ENCODE measurements around the gene MYH6. TPM values are rescaled to one million over a fixed set of nuclear protein-coding genes. Genes with fewer than 3 reads are reported as not detected.

The MYH6 gene
- total RNA-seq, 1 experiment from 2014 or later: not detected

DNA sequence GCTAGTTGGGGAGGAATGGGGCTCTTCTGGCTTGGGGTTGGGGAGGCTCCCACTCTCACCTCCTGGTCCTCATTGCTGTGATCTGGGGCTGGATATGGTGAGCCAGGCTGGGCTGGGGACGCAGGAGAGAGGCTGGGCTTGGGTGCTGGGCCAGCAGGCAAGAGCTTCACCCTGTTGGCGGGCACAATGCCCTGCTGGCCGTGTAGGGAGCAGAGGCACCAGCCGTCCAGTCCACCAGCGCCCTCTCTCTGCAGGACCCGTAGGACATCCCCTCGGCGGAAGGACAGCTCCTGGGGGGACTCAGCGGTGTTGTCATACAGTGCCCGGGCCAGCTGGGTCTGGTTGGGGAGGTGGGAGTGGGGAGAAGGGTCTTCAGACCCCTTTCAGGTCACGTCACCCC lies 47.6 kb downstream of the MYH6 start:
- no peak for DNase-seq (ENCODE audit: extremely low read depth, low read depth)

DNA sequence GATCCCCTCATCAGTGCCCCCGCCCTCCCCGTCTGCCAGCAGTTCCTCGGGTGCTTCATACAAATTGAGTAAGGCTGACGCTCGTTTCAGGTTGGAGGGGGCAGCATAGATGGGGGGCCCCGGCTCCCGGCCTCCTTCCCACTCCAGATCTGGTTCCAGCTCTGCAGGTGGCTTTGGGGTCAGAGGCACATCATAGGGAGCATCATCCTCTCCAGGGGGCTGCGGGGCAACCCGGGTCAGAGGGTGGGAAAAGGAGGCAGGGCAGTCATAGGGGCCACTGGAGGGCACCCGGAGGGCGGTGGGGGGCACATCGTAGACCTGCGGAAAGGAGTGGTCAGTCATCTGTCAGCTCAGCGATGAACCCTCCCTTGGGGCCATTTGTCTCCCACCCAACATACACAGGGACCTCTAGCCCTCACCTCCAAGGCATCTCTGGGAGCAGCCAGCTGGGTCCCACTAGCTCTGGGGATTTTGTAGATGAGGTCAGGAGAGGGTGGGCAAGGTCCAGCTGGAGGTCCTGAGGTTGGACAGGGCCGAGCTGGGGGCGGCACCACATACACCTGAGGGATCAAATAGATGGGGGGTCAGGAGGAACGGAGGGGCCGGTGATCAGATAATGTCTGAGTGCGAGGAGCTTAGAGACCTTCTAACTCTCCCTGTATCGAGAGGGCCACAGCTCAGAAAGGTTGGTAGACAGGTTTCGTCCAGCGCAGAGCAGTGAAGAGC lies 48.2 kb downstream of the MYH6 start:
- no peak for DNase-seq (ENCODE audit: extremely low read depth, low read depth)

DNA sequence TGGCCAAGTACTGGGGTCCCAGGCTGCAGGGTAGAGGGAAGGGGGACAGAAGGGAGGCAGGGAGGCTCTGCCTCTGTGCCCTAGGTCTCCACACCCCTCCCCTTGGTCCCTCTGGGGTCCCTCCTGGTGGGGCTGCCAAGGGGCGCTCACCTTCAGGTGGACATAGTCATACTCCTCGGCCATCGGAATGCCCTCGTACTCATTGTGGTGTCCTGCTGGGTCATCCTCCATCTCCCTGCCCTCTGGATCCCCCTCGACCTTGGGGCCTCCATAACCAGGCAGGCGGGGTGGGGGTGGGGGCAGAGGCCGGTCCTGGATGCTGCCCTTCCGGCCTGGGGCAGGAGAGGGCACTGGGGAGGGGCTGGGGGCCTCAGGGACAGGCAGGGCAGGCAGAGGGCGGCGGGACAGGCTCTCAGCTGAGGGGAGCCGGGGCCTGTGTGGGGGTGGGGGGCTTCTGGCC lies 48.9 kb downstream of the MYH6 start:
- DNase-seq (ENCODE audit: extremely low read depth, low read depth): no peak

DNA sequence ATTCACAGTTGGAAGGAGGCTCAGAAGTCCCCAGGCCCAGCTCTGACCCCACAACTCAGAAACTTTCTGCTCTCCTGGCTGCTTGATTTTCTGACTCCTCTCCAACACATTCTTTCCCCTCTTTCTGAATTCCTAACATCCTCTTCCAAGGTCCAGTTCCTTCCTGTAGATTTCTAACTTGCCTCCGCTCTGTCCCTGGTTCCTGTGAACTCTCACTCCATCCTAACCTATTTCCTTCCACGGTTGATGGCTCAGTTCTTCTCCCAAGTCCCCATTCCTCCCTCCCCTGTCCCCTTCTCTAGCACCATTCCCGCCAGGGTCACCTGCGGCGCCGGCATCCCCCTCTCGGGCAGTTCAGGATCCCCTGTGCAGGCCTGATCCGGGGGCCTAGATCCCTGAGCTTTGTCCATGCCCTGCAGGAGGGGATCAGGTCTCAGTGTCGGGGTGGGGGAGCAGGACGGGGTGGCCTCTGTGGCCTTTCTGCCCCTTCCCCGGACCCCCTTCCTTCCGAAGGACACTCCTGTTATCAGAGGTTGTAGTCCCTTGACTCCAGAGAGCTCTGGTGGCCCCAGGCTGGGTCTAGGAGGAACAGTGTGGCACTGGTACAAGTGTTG lies 49.4 kb downstream of the MYH6 start:
- no peak for DNase-seq (ENCODE audit: extremely low read depth, low read depth)

DNA sequence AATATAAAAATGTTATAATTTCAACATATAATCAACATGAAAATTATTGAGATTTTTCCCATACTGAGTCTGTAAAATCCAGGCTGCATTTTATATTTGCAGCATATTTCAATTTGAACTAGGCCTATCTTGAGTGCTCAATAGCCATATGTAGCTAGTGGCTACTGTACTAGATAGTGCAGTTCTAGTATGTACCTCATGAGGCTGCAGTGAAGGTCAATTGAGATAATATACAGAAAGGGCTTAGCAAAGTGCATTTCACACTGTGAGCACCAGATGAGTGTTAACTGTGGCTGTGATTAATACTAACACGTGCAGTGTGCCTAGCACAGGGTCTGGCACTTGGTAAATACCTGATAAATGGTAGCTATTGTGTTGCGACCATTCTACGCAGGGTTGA lies 50.0 kb downstream of the MYH6 start:
- no peak for DNase-seq (ENCODE audit: extremely low read depth, low read depth)

DNA sequence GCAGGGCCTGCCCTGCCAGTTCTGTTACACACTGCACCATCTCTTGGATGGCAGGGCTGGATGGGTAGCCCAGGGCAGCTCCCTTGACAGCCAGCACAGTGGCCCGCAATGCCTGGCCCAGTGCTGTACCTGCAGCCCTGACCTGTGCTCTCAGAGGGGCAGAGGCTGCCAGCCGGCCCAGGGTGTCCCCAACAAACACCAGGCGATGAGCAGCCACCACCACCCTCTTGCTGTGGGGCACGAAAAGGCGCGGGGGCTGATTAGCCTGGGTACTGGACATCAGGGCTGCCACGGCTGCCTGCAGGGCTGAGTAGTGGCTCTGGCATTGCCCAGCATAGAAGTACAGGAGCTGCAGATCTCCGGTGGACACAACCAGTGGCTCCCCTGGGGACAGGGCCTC lies 50.8 kb downstream of the MYH6 start:
- DNase-seq (ENCODE audit: extremely low read depth, low read depth): no peak

DNA sequence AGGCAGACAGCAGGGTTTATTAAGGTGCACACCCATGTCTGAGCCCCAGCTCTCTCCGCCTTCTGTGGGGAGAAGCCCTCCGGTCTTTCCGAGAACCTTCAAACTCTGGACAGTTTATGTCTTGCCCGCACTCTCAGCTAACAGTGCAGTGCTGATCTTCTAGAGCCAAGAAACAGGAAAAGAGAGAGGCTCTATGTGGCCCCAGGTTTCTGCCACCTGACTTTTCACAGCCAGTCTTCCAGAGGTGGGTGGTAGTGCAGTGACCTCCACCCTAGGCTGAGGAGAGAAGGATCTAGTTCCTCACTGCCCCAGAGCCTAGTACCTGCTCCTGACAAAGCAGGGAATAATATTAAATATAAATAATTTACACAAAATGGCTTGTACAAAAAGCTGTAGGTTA lies 51.4 kb downstream of the MYH6 start:
- DNase-seq (ENCODE audit: extremely low read depth, low read depth): no peak

DNA sequence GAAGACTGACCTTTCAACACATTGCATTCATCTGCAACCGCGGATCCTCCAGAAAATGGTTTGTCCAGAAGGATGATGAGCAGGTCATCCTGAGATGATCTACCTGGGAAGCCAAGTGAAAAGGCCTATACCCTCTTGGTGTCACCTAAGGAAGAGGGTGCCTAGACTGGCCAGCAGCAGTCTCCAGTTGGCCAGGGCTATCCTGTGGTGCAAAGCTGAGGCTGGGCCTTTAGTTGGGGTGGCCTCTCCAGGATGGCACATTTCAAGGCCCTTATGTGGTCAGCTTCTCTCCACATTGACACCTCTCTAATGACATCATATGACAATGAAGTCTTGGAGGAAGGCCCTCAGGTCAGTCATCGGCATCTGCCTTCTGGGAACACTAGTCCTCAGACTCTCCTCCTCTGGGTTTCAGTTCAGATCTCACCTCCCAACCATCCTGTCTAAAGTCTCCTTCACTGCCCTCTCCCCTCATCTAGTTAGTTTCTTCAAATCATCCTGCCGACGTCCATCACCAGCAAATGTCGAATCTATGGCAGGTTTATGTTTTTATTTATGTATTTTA lies 52.1 kb downstream of the MYH6 start:
- DNase-seq (ENCODE audit: extremely low read depth, low read depth): no peak

DNA sequence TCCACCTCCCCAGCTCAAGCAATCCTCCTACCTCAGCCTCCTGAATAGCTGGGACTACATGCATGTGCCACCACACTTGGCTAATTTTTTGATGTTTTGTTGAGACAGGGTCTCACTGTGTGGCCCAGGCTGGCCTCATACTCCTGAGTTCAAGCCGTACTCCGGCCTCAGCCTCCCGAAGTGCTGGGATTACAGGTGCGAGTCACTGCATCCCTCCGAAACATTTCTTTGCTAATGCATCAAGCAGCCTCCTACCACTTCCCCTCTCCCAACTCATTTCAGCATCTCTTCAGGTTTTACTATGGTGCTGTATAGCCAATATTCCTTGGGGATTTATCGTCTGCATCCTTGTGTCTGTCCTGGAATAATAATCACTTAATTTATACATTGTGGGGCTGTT lies 53.1 kb downstream of the MYH6 start:
- DNase-seq (ENCODE audit: extremely low read depth, low read depth): no peak

DNA sequence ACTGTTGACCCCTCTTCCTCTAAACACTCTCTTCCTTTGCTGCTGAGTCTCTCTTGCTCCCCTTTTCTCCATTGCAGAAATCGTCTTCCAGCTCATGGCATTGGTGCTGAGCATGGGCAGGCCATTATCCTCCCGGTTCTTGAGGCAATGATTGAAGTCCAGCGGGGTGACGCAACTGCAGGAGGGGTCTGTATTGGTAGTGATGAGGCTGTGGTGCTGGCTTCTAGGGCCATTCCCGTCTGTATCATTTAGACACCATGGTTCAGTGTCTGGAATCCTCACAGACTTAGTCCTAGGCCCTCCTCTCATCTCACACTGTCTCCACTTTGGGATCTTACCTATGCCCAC lies 54.7 kb downstream of the MYH6 start:
- no peak for DNase-seq (ENCODE audit: extremely low read depth, low read depth)

DNA sequence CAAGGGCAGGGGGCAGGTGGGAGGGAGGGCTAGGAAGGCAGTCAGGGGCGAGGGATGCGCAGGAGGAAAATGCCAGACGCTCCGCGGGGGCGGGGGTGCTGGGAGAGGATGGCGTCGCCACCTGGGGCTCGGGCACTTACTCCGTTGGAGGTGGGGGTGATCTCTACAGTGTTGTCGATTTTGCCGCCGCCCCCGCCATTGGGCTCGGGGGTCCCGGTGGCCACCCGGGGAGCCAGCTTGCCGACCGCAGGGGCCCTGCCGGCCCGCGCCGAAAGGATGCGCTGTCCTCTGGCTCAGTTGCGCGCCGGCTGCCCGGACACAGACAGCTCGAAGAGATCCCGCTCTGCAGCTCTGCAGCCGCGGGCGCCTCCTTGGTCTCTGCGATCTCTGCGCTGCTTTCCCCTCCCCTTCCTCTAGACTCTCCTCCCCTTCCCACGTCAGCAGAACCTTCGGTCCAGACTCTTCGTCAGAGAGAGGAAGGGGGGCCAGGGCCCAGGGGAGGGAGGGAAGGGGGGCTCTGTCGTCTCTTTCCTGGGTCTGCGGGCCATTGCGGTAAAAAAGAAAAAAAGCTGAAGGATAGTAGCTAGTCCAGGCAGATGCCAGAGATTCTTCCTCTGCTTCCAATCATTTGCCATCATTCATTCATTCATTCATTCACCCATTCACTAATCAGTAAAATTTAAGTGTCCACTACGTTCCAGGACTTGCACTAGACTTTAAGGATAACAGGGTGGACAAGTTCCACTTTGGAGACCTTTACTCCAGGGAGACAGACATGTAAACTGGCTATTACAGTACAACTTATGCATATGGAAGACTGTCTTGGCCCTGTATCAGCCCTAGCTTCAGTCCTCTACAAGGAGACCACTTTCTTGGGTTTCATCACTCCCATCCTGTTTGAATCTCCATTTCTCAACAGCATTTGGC lies 55.3 kb downstream of the MYH6 start, which contains the start of gene SLC22A17:
SLC22A17 (minus strand) TSS at position 382 of the 927 bp plus-strand sequence.
- peak; percentile 43 for DNase-seq (ENCODE audit: extremely low read depth, low read depth)

DNA sequence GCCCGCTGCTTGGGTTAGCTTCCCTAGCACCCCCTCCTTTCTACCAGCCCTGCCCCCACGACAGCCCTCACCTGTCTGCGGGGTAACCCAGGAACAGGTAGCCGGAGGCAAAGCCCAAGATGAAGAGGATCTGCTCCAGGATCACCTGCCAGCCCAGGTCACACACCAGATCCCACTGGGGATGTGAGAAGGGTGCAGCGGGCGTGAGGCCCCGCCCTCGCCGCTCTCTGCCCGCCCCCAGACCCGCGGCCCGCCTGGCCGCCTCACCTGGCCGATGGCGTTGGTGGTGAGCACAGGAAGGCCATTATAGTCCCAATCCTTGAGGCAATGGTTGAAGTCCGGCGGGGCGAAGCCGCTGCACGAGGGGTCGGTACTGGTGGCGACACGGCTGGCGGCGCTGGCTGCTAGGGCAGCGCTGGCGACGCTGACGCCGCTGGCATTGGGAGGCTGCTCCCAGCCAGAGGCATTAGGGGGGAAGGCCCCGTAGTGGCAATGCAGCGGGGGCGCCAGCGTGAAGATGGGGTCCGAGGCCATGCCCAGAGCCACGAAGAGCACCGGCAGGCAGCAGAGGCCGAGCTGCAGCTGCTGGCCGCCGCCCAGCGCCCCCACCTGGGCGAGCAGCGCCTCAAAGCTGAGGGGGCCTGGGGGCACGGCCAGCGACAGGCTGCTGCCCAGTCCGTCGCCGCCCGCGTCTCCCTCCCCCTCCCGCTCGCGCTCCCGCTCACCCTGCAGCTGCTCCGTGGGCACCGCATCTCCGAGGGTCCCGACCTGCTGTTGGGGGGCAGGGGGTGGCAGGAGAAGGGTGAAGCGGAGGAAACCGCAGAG lies 56.2 kb downstream of the MYH6 start:
- DNase-seq (ENCODE audit: extremely low read depth, low read depth): no peak

DNA sequence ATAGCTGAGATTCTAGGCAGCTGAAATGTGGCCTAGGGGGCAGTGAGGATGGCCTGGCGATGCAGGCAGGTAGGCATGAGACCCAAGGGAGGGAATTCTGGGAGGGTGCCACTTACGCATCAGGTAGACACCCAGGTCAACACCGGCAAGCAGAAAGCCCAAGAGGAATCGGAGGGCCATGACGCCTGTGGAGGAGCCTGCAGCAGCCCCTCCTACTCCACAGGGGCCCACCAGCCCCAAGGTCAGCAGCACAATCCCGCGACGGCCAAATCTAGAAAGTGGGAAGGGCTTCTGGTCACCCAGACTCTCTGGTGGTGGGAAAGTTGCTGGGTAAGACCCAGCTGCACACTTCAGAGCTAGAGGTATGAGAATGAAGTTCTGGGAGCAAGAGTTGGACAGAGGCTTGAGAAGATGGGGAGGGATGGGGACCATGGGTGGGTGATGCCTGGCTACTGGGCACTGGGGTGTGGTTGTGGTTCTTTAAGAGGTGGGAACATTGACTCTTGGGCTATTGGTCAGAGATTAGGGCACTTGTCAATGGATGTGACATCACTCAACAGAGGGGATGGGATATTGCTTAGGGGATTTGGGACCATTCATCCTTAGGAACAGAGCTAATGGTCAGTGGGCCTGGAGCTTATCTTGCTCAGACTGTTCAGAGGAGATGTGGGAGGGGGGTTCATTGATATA lies 58.8 kb downstream of the MYH6 start:
- DNase-seq (ENCODE audit: extremely low read depth, low read depth): no peak

DNA sequence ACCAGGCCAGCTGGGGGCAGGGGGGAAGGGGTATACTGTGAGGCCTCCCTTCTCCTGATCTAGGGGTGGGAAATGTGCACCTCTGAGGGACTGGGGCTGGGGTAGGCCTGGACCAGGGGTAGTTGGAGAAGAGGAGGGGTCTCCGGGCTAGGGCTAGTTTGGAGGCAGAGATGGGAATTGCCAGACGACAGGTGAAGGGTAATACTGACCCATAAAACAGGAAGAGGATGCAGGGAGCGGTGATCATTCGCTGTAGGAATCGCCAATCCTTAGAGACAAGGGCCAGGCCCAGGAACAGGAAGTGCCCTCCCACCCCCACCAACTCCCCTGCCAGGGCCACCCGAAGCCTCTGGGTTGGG lies 59.8 kb downstream of the MYH6 start:
- DNase-seq (ENCODE audit: extremely low read depth, low read depth): no peak

DNA sequence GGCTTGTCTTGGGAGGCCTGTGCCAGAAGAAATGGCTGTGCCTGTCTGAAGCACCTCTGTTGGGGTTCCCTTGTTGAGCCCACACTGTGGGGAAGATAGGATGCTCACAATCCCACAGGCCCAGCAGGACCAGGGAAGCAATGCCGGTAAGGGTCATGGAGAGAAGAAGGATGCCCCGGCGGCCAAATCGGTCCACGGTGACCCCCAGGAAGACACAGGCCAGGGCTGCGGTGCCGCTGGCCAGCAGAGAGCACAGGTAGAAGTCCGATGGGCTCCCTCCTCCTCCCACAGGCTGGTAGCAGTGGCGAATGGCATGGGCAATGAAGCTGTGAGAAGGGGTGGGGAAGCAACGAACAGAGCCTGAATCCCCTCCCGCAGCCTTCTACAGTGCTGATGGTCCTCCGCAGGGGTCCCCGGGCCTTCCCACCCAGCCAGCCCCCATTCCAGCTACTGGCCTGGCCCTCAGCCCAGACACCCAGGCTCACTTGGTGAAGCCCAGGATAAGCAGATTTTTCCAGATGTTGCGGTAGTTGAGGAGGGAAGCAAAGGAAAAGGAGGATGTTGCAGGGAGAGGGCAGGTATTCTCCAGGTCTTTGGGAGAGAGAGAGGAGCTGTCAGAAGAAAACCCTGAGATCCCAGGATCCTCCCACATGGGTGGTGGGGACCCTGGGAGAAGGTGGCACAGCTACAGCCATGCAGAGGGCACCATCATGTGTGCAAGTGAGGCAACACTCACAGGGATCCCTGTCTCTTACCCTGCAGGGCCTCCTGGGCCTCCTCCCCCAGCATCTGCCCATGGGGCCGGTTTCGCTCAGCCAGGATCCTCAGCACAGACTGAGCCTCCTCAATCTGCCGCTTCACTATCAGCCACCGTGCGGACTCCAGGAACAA lies 60.4 kb downstream of the MYH6 start:
- no peak for DNase-seq (ENCODE audit: extremely low read depth, low read depth)

DNA sequence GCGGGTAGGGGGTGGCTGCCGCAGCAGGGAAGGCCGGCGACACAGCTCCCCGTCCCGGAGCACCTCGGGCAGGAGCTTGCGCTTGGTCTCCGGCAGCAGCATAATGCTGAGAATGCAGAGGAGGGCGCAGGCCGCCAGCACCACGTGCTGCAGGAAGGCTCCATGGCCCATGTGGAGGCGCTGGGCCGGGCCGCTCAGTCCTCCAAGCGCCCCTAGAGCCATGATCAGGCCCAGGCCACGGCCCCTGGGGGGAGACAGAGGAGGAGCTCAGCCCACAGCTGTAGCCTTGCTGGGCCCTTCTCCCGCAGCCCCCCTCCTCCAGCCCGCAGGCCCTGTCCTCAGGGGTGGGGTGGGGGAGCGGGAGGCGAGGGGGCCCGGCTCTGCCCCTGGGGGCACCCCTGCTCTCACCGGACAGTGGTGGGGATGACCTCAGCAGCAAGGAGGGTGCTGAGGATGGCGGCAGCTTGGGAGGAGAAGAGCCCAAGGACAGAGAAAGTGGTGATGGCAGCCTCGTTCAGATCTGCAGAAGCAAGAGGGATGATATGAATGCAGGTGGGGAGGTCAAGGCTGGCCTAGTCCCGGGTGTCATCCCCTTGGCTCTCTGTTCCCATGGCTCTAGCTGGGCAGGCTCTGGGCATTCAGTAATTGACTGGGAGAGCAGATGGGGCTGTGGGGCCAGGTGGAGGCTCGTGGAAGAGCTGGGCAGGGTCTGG lies 61.2 kb downstream of the MYH6 start:
- no peak for DNase-seq (ENCODE audit: extremely low read depth, low read depth)

DNA sequence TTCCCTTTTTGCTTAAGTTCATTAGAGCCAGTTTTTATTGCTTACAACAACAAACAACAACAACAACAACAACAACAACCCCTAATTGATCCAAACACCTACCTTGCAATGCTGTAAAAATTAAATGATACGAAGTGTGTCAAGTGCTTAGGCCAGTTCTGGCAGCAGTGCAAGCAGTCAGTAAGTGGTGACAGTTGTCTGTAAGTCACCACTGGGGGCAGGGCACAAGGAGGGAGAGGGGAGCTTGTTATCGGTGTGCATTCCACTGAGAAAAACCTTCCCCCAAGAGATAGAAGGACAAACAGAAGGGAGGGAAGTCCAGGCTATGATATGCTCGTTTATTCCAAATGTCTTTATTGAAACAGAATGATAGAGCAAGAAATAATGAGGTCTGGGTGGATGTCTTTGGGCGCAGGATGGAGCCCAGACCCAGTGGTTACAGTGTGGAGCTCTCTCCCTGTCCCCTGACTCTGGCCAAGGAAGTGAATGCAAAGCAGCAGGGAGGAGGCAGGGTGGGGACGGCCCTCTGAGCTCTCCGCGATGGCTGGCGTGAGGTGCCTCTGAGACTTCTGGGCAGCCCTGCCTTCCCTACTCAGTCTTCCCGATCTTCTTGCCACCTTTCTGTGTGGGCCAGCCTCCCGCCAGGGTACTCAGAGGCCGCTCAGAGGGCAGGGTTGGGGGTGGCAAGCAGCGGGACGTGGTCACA lies 61.9 kb downstream of the MYH6 start:
- DNase-seq (ENCODE audit: extremely low read depth, low read depth): no peak

DNA sequence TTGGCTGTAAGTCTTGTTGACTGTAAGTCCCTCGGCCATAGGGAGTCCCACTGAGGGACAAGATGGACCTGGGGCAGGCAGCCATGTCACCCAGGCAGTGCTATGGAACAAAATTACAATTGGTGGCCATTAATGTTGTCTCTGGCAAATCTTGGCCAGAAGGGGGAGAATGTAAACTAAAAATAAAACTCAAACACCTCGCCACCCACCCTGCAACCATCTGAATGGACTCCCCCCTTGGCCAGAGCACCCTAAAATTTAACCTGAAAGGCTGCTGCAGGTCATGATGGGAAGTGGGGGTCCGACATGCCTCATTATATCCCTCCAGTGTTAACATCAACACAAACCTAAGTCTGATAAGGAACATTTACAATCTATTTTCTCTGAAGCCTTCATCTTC lies 63.6 kb downstream of the MYH6 start:
- no peak for DNase-seq (ENCODE audit: extremely low read depth, low read depth)
